ENCODE measurements around the gene ROCK1. TPM values are rescaled to one million over a fixed set of nuclear protein-coding genes. Genes with fewer than 3 reads are reported as not detected.
"Not testable (repeated sequence)": the region's sequence is repeated elsewhere in the genome, so short reads cannot be mapped to it uniquely, and the experiment has no call there.

ROCK1 gene
- total RNA-seq = 37.6 TPM
- 25.6 TPM for polyA plus RNA-seq
- long read RNA-seq, donor 1 = 0 reads
- long read RNA-seq, donor 2, partial matches to known transcripts = 6 of 7 reads
- long read RNA-seq, donor 2, other reads (novel, unspliced or antisense) = 0 of 7 reads
- long read RNA-seq, donor 3, partial matches to known transcripts = 25 of 26 reads
- long read RNA-seq, donor 3, other reads (novel, unspliced or antisense) = 0 of 26 reads
- long read RNA-seq, donor 4 = 0 reads
- long read RNA-seq, donor 5, partial matches to known transcripts = 46 of 49 reads
- long read RNA-seq, donor 5, other reads (novel, unspliced or antisense) = 0 of 49 reads
- long read RNA-seq, donor 6, partial matches to known transcripts = 28 of 28 reads
- long read RNA-seq, donor 6, other reads (novel, unspliced or antisense) = 0 of 28 reads
- long read RNA-seq, donor 7, full-length matches to known transcripts = 2 of 2 reads
- long read RNA-seq, donor 7, partial matches to known transcripts = 0 of 2 reads
- long read RNA-seq, donor 7, other reads (novel, unspliced or antisense) = 0 of 2 reads
- long read RNA-seq, donor 8, partial matches to known transcripts = 11 of 11 reads
- long read RNA-seq, donor 8, other reads (novel, unspliced or antisense) = 0 of 11 reads
- long read RNA-seq, donor 9, partial matches to known transcripts = 15 of 16 reads
- long read RNA-seq, donor 9, other reads (novel, unspliced or antisense) = 0 of 16 reads
- long read RNA-seq, donor 10 = 0 reads

DNA sequence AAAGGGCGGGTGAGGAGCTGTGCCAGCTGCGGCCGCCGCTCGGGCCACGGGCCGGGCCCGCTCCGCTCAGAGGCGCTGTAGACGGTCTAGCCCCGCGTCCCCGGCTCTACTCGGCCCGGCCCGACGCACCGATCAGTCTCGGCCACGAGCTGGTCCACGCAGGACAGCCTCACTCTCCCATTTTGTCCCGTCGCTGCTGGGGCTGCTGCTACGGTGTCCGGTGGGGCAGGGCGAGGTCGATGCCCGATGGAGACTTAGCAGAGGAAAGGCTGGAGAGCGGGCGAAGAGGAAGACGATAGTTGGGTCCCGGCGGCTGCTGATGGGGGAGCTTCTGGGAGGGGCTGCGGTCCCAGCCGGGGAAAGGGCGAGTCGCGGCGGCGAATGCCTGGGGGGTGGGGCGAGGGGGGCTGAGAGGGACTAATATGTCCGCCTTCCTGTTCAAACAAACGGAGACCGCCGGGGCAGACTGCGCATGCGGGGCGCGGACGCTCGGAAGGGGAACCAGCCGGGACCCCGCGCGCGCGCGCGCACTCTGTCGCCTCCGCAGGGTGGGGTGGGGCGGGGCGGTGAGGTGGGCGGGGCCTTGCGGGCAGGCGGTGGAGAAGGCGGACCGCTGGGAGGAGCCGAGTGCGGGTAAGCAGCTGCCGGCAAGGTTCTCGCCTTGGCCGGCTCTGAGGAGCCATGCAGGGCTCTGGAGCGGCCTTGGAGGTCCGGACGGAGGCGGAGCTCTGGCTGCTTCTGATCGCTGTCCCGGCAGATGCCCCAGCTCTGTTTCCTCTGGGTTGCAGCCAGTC is at the start of gene ROCK1:
TSS of gene ROCK1 (minus strand) at position 468 of the 794 bp plus-strand sequence. CDS start 903 bp downstream, outside the sequence.
- Histone ChIP-seq H3K27ac (ENCODE audit: low read depth in 1 of 2, low read length in 1 of 2) (peak within 1 kb of the TSS; percentile 96 to 98), H3K36me3 (ENCODE audit: control insufficient read depth in 2 of 2, insufficient read depth in 2 of 2, low read length in 1 of 2) (no peaks in the 10 kb centered on the region), H3K27me3 (ENCODE audit: control insufficient read depth in 2 of 2, insufficient read depth in 1 of 2, low read length in 1 of 2) (no peaks in the 10 kb centered on the region), H3K4me1 (ENCODE audit: control insufficient read depth in 2 of 2, insufficient read depth in 2 of 2, low read length in 2 of 2) (peaks cover 4 to 11% of the 10 kb centered on the region in 2 donors), H3K4me3 (ENCODE audit: low read length in 2 of 2) (peak within 1 kb of the TSS; percentile 90 to 95), H3K9me3 (ENCODE audit: control insufficient read depth in 2 of 2, insufficient read depth in 1 of 2, low read length in 1 of 2) (no peaks in the 10 kb centered on the region)
- DNase-seq (ENCODE audit: low read depth in 6 of 9, low spot score in 9 of 9) = peak; percentile 71 to 97 (median 94)
- WGBS = under 1% methylated on average over 80 of the region's 80 CpGs

DNA sequence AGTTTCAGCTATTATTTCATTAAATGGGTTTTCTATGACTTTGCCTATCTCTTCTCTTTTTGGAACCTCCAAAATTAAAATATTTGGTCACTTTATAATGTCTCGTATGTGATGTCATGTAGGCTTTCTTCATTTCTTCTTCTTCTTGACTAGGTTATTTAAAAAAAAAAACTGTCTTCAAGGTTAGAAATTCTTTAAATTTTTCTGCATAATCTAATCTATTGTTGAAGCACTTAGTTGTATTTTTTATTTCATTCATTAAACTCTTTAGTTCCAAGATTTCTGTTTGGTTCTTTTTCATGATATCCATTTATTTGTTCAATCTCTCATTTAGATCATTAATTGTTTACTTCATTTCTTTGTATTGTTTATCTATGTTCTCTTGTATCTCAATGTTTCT is 43.8 kb upstream of the ROCK1 start:
- H3K9me3 ChIP-seq (ENCODE audit: control insufficient read depth in 2 of 2, insufficient read depth in 1 of 2, low read length in 1 of 2) = peaks cover 3 to 8% of the 10 kb centered on the region in 2 donors
- WGBS = 100% methylated on average over 1 of the region's 1 CpG
- no peaks in the 10 kb centered on the region for H3K4me1 ChIP-seq (ENCODE audit: control insufficient read depth in 2 of 2, insufficient read depth in 2 of 2, low read length in 2 of 2)
- DNase-seq (ENCODE audit: low read depth in 6 of 9, low spot score in 9 of 9) = no peak
- H3K27ac ChIP-seq (ENCODE audit: low read depth in 1 of 2, low read length in 1 of 2) = no peak overlapping the region
- H3K27me3 ChIP-seq (ENCODE audit: control insufficient read depth in 2 of 2, insufficient read depth in 1 of 2, low read length in 1 of 2) = no peaks in the 10 kb centered on the region
- no peaks in the 10 kb centered on the region for H3K36me3 ChIP-seq (ENCODE audit: control insufficient read depth in 2 of 2, insufficient read depth in 2 of 2, low read length in 1 of 2)
- H3K4me3 ChIP-seq (ENCODE audit: low read length in 2 of 2) = no peak overlapping the region

DNA sequence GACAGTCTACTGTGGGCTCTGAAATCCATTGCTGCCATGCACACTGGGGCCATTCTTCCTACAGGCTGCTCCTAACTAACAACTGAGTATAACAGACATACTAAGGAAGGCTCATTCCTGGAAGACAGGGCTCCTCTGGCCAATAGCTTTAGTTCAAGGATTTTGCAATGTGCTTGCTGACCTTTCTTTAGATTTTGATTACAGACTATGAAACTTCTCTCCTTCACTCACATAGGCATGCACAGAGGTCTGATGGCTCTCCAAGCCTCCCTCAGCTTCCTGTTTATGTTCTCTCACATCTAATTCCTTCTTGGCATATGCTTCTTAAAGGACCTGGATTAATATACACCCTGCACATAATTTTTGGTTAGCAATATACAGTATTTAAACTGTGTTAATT is 34.4 kb upstream of the ROCK1 start:
- Histone ChIP-seq H3K4me3 (ENCODE audit: low read length in 2 of 2) (no peak overlapping the region), H3K9me3 (ENCODE audit: control insufficient read depth in 2 of 2, insufficient read depth in 1 of 2, low read length in 1 of 2) (peaks cover 0 to 3% of the 10 kb centered on the region in 2 donors), H3K36me3 (ENCODE audit: control insufficient read depth in 2 of 2, insufficient read depth in 2 of 2, low read length in 1 of 2) (no peaks in the 10 kb centered on the region), H3K27me3 (ENCODE audit: control insufficient read depth in 2 of 2, insufficient read depth in 1 of 2, low read length in 1 of 2) (no peaks in the 10 kb centered on the region), H3K27ac (ENCODE audit: low read depth in 1 of 2, low read length in 1 of 2) (no peak overlapping the region), H3K4me1 (ENCODE audit: control insufficient read depth in 2 of 2, insufficient read depth in 2 of 2, low read length in 2 of 2) (no peaks in the 10 kb centered on the region)
- no peak for DNase-seq (ENCODE audit: low read depth in 6 of 9, low spot score in 9 of 9)

DNA sequence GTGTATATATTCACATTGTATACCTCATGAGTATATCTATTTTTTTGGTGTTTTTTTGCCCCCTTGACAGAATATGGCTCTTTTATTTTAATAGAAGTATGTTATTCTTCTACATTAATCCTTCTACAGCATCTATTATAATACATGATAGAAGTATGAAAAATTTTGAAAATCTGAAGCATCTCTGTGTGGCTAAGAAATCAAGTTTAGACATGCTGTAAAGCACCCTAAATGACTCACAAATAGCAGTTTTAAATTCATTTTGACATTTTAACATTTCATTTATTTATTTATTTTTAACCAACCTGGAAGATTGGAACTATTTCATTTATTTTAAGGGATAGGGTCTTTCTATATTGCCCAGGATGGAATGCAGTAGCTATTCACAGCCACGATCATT is 33.8 kb upstream of the ROCK1 start:
- Histone ChIP-seq H3K27ac (ENCODE audit: low read depth in 1 of 2, low read length in 1 of 2) (no peak overlapping the region), H3K27me3 (ENCODE audit: control insufficient read depth in 2 of 2, insufficient read depth in 1 of 2, low read length in 1 of 2) (no peaks in the 10 kb centered on the region), H3K36me3 (ENCODE audit: control insufficient read depth in 2 of 2, insufficient read depth in 2 of 2, low read length in 1 of 2) (no peaks in the 10 kb centered on the region), H3K4me1 (ENCODE audit: control insufficient read depth in 2 of 2, insufficient read depth in 2 of 2, low read length in 2 of 2) (no peaks in the 10 kb centered on the region), H3K9me3 (ENCODE audit: control insufficient read depth in 2 of 2, insufficient read depth in 1 of 2, low read length in 1 of 2) (peaks cover 0 to 3% of the 10 kb centered on the region in 2 donors), H3K4me3 (ENCODE audit: low read length in 2 of 2) (no peak overlapping the region)
- no peak for DNase-seq (ENCODE audit: low read depth in 6 of 9, low spot score in 9 of 9)
- WGBS = 94% methylated on average over 1 of the region's 1 CpG

DNA sequence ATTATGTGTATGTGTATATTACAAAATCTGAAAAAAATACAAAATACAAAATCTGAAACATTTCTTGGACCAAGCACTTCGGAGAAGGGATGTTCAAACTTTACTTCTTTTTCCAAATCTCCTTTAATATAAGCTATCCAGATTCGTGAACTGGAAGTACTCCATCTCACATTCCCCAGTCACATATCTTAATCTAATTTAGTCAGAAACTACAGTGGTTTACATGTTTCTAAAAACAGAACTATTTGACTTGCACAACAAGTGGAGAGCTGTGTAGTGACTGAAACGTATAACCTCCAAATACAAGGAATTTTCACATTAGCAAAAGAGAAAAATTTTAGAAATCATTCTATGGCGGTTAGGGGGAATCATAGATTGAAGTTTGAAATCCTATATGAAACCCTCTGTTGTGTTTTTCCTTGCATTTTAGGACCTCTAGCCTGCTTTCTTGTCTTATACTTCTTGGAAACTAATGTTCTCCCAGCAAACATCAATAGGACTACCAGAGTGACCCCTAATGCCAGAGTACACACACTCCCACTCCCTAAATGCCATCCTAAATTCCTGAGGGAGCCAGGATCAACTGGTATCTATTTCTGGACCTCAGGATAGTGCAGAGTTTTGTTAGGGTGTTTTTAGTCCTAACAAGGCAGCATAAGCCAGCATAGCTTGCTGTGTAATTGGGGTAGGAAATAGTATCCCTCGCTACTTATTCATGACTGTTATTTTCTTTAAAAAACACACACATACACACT is 30.2 kb upstream of the ROCK1 start:
- WGBS = 90% methylated on average over 5 of the region's 5 CpGs
- Histone ChIP-seq H3K36me3 (ENCODE audit: control insufficient read depth in 2 of 2, insufficient read depth in 2 of 2, low read length in 1 of 2) (no peaks in the 10 kb centered on the region), H3K9me3 (ENCODE audit: control insufficient read depth in 2 of 2, insufficient read depth in 1 of 2, low read length in 1 of 2) (peaks cover 0 to 3% of the 10 kb centered on the region in 2 donors), H3K4me3 (ENCODE audit: low read length in 2 of 2) (no peak overlapping the region), H3K4me1 (ENCODE audit: control insufficient read depth in 2 of 2, insufficient read depth in 2 of 2, low read length in 2 of 2) (no peaks in the 10 kb centered on the region), H3K27ac (ENCODE audit: low read depth in 1 of 2, low read length in 1 of 2) (no peak overlapping the region), H3K27me3 (ENCODE audit: control insufficient read depth in 2 of 2, insufficient read depth in 1 of 2, low read length in 1 of 2) (no peaks in the 10 kb centered on the region)
- no peak for DNase-seq (ENCODE audit: low read depth in 6 of 9, low spot score in 9 of 9)

DNA sequence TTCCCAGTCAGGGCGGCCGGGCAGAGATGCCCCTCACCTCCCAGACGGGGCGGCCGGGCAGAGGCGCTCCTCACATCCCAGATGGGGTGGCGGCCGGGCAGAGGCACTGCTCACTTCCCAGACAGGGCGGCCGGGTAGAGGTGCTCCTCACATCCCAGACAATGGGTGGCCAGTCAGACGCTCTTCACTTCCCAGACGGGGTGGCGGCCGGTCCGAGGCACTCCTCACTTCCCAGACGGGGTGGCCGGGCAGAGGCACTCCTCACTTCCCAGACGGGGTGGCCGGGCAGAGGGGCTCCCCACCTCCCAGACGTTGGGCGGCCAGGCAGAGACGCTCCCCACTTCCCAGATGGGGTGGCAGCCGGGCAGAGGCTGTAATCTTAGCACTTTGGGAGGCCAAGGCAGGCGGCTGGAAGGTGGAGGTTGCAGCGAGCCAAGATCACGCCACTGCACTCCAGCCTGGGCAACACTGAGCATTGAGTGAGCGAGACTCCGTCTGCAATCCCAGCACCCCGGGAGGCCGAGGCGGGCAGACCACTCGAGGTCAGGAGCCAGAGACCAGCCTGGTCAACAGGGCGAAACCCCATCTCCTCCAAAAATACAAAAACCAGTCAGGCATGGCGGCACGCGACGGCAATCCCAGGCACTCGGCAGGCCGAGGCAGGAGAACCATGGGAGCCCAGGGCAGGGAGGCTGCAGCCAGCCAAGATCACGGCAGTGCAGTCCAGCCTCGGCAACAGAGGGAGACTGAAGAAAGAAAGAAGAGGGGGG is 26.3 kb upstream of the ROCK1 start:
- not testable (repeated sequence) for H3K27me3 ChIP-seq (ENCODE audit: control insufficient read depth in 2 of 2, insufficient read depth in 1 of 2, low read length in 1 of 2); H3K27ac ChIP-seq (ENCODE audit: low read depth in 1 of 2, low read length in 1 of 2); H3K36me3 ChIP-seq (ENCODE audit: control insufficient read depth in 2 of 2, insufficient read depth in 2 of 2, low read length in 1 of 2); DNase-seq (ENCODE audit: low read depth in 6 of 9, low spot score in 9 of 9); H3K9me3 ChIP-seq (ENCODE audit: control insufficient read depth in 2 of 2, insufficient read depth in 1 of 2, low read length in 1 of 2); H3K4me3 ChIP-seq (ENCODE audit: low read length in 2 of 2); H3K4me1 ChIP-seq (ENCODE audit: control insufficient read depth in 2 of 2, insufficient read depth in 2 of 2, low read length in 2 of 2)
- 97% methylated on average over 41 of the region's 41 CpGs for WGBS

DNA sequence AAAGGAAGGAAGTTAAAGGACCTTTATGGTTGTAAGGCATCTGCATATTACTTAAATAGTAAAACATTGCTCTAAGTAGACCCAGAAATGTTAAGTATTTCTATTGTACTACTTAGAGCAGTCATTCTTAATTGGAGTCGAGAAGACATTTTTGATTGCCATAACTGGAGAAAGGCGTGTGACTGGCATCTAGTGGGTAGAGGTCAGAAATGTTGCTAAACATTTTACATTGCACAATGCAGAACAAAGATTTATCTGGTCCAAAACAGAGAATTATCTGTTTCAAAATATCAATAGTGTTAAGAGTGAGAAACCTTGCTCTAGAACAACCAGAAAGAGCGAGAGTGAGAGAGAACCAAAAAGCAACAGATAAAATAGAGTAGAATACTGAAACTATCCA is 23.3 kb upstream of the ROCK1 start:
- 62% methylated on average over 3 of the region's 3 CpGs for WGBS
- Histone ChIP-seq H3K36me3 (ENCODE audit: control insufficient read depth in 2 of 2, insufficient read depth in 2 of 2, low read length in 1 of 2) (no peaks in the 10 kb centered on the region), H3K27ac (ENCODE audit: low read depth in 1 of 2, low read length in 1 of 2) (no peak overlapping the region), H3K4me1 (ENCODE audit: control insufficient read depth in 2 of 2, insufficient read depth in 2 of 2, low read length in 2 of 2) (no peaks in the 10 kb centered on the region), H3K4me3 (ENCODE audit: low read length in 2 of 2) (no peak overlapping the region), H3K9me3 (ENCODE audit: control insufficient read depth in 2 of 2, insufficient read depth in 1 of 2, low read length in 1 of 2) (peaks cover 0 to 6% of the 10 kb centered on the region in 2 donors), H3K27me3 (ENCODE audit: control insufficient read depth in 2 of 2, insufficient read depth in 1 of 2, low read length in 1 of 2) (no peaks in the 10 kb centered on the region)
- peak in 2 of 9 donors; percentile 14 to 36 for DNase-seq (ENCODE audit: low read depth in 6 of 9, low spot score in 9 of 9)

DNA sequence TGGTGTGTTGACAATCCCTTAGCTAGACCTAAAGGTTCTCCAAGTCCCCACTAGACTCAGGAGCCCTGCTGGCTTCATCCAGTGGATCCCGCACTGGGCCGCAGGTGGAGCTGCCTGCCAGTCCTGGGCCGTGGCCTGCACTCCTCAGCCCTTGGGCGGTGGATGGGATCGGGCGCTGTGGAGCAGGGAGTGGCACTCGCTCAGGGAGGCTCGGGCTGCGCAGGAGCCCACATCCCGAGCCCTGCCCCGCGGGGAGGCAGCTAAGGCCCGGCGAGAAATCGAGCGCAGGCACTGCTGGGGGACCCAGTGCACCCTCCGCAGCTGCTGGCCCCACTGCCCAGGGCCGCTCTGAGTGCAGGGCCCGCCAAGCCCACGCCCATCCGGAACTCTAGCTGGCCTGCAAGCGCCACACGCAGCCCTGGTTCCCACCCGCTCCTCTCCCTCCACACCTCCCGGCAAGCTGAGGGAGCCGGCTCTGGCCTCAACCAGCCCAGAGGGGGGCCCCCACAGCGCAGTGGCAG is 20.8 kb upstream of the ROCK1 start:
- WGBS = 96% methylated on average over 27 of the region's 27 CpGs
- H3K4me1 ChIP-seq (ENCODE audit: control insufficient read depth in 2 of 2, insufficient read depth in 2 of 2, low read length in 2 of 2) = no peaks in the 10 kb centered on the region
- peaks cover 0 to 3% of the 10 kb centered on the region in 2 donors for H3K9me3 ChIP-seq (ENCODE audit: control insufficient read depth in 2 of 2, insufficient read depth in 1 of 2, low read length in 1 of 2)
- no peak for DNase-seq (ENCODE audit: low read depth in 6 of 9, low spot score in 9 of 9)
- H3K36me3 ChIP-seq (ENCODE audit: control insufficient read depth in 2 of 2, insufficient read depth in 2 of 2, low read length in 1 of 2) = no peaks in the 10 kb centered on the region
- H3K27ac ChIP-seq (ENCODE audit: low read depth in 1 of 2, low read length in 1 of 2) = no peak overlapping the region
- no peak overlapping the region for H3K4me3 ChIP-seq (ENCODE audit: low read length in 2 of 2)
- no peaks in the 10 kb centered on the region for H3K27me3 ChIP-seq (ENCODE audit: control insufficient read depth in 2 of 2, insufficient read depth in 1 of 2, low read length in 1 of 2)

All from thymus (tissue), 14 donors.